Natural killer cell (primary cell): ENCODE measurements around the gene DUSP22. TPM values are rescaled to one million over a fixed set of nuclear protein-coding genes. Genes with fewer than 3 reads are reported as not detected.
A peak's percentile ranks its signal among the peaks of the same experiment; 100 is the strongest.

ENCODE experiments used
- ATAC-seq, 3 donors: fragments of 150-1000 bp in 2 of 3; fragments of 200-7000 bp in 1 of 3; cut with Tn5 transposase; 1 replicate in 1 of 3; 2 replicates in 2 of 3; pipeline ENCODE4 v1.10.0; 2021; ENCODE audit warnings: mild to moderate bottlenecking in 2 of 3, moderate library complexity in 2 of 3
- DNase-seq, 2 donors: peaks; one replicate each; pipeline versions ENCODE4 v3.0.0 to v3.0.0-alpha.2; 2013 to 2021; ENCODE audit warnings: mixed read lengths in 1 of 2
- H3K27ac ChIP-seq: one replicate; pipeline ENCODE4 v1.5.1; 2013; ENCODE audit warnings: mild to moderate bottlenecking, low read length
- H3K27me3 ChIP-seq: one replicate; pipeline ENCODE4 v1.6.1; 2013; ENCODE audit warnings: low read length; ENCODE audit not compliant: control insufficient read depth, insufficient read depth
- H3K36me3 ChIP-seq: one replicate; pipeline ENCODE4 v1.6.1; 2013; ENCODE audit warnings: low read length; ENCODE audit not compliant: control insufficient read depth, insufficient read depth
- H3K4me1 ChIP-seq: one replicate; pipeline ENCODE4 v1.6.1; 2013; ENCODE audit warnings: low read length; ENCODE audit not compliant: control insufficient read depth, insufficient read depth
- H3K4me3 ChIP-seq: one replicate; pipeline ENCODE4 v1.5.1; 2013; ENCODE audit warnings: low read length
- H3K9me3 ChIP-seq: one replicate; pipeline ENCODE4 v1.6.1; 2013; ENCODE audit warnings: low read length; ENCODE audit not compliant: control insufficient read depth, insufficient read depth
- H3K27ac Mint-ChIP-seq, 2 donors: one replicate each; pipeline ENCODE4 v1.8.0; 2022; ENCODE audit warnings: mild to moderate bottlenecking in 2 of 2, mixed read lengths in 2 of 2, moderate library complexity in 1 of 2
- H3K27me3 Mint-ChIP-seq, 2 donors: one replicate each; pipeline ENCODE4 v1.8.0; 2022; ENCODE audit warnings: low read depth in 2 of 2, mixed read lengths in 2 of 2
- H3K36me3 Mint-ChIP-seq: one replicate; pipeline ENCODE4 v1.8.0; 2022; ENCODE audit warnings: mixed read lengths
- H3K4me1 Mint-ChIP-seq, 2 donors: one replicate each; pipeline ENCODE4 v1.8.0; 2022; ENCODE audit warnings: mixed read lengths in 2 of 2
- H3K4me3 Mint-ChIP-seq: one replicate; pipeline ENCODE4 v1.8.0; 2022; ENCODE audit warnings: mild to moderate bottlenecking, moderate library complexity, mixed read lengths
- H3K9me3 Mint-ChIP-seq, 2 donors: one replicate each; pipeline ENCODE4 v1.8.0; 2022; ENCODE audit warnings: mixed read lengths in 2 of 2
- WGBS: methylation state at CpG from one replicate; pipeline ENCODE4 v1.1.7; 2013; ENCODE audit warnings: missing lambda C conversion rate; ENCODE audit not compliant: insufficient coverage; 5-methylcytosine and 5-hydroxymethylcytosine counted together
- intact Hi-C: fragments of 100-400 bp; cut with micrococcal nuclease; formaldehyde crosslinking; loops from one replicate; pipeline ENCODE4 v1.14.2; 2022
- total RNA-seq, 4 donors: library from RNA; stranded (reverse); fragments of 120-200 nt in 1 of 4; gene quantifications; one replicate each; pipeline versions ENCODE4 v1.2.3 to v1.2.4, GENCODE V29; 2013 to 2022
- TF ChIP-seq, protein P1 (sequence below): fragments of 200-600 bp; IDR thresholded peaks from one replicate; pipeline ENCODE4 v1.8.0; 2022; ENCODE audit warnings: antibody characterized with exemption

The DUSP22 gene
- total RNA-seq, 3 donors from 2014 or later (not counting 1 experiment from before 2014, with no cell fraction given), result 50.4 to 61.5 (median 56.6) TPM

DNA sequence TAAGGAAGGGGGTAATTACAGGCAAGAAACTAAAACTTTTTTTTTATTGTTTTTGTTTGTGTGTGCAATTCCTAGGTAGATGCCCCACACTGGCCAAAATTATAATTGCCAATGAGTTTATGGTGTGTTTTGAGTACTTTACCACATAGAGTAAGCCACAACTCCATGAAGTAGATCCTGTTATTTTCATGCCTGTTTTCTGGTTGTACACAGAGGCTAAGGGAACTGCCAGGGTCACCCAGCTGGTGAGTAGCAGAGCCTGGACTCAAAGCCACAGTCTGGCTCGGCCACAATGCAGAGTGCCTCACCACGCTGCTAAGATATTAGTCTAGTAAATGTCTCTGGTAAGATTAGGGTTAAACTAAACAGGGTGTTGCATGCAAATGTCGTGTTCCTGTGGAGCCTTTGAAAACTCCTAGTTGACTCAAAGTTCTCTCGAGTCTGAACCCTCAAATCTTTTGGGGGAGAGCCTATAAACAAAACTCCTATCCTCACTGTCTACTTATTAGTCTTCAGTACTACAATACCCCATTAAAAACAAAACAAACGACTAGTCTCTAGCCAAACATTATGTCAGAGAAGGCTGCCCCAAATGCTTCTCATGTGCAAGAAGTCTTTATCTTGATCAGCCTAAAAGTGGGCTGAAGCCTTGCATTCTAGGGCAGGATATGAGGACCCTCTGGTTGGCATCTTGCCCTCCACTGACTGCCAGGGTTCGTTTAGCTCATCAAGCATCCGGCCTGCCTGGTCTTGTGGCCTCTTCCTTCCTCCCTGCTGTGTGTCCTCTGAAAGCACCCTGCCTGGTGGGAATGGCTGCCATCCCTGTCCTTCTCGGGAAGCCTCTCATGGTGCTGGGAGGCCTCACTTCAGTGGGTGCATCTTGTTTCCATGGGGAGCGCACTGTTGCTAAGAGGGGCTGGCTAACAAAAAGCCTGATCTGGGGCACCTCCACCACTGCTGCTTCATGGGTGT is 4.2 kb downstream of the DUSP22 start:
- H3K27me3 ChIP-seq, result no peaks in the 10 kb centered on the region
- intact Hi-C loops, result no loop called here
- Mint-ChIP-seq H3K36me3 (no peaks in the 10 kb centered on the region), H3K4me1 (peaks cover 49 to 52% of the 10 kb centered on the region in 2 donors), H3K27ac (peak overlapping the region; percentile 59 to 78), H3K27me3 (peaks cover 0 to 2% of the 10 kb centered on the region in 2 donors), H3K9me3 (no peaks in the 10 kb centered on the region), H3K4me3 (peak overlapping the region; percentile 1)
- H3K36me3 ChIP-seq, result no peaks in the 10 kb centered on the region
- WGBS, result 41% methylated on average over 9 of the region's 9 CpGs
- H3K9me3 ChIP-seq, result no peaks in the 10 kb centered on the region
- ATAC-seq, result no peak
- DNase-seq, result peak in 1 of 2 donors; percentile 44
- TF ChIP-seq, protein P1, sequence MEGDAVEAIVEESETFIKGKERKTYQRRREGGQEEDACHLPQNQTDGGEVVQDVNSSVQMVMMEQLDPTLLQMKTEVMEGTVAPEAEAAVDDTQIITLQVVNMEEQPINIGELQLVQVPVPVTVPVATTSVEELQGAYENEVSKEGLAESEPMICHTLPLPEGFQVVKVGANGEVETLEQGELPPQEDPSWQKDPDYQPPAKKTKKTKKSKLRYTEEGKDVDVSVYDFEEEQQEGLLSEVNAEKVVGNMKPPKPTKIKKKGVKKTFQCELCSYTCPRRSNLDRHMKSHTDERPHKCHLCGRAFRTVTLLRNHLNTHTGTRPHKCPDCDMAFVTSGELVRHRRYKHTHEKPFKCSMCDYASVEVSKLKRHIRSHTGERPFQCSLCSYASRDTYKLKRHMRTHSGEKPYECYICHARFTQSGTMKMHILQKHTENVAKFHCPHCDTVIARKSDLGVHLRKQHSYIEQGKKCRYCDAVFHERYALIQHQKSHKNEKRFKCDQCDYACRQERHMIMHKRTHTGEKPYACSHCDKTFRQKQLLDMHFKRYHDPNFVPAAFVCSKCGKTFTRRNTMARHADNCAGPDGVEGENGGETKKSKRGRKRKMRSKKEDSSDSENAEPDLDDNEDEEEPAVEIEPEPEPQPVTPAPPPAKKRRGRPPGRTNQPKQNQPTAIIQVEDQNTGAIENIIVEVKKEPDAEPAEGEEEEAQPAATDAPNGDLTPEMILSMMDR, result peak; percentile 8
- peak overlapping the region; percentile 32 for H3K27ac ChIP-seq
- no peak overlapping the region for H3K4me3 ChIP-seq
- H3K4me1 ChIP-seq, result peaks cover 52% of the 10 kb centered on the region

DNA sequence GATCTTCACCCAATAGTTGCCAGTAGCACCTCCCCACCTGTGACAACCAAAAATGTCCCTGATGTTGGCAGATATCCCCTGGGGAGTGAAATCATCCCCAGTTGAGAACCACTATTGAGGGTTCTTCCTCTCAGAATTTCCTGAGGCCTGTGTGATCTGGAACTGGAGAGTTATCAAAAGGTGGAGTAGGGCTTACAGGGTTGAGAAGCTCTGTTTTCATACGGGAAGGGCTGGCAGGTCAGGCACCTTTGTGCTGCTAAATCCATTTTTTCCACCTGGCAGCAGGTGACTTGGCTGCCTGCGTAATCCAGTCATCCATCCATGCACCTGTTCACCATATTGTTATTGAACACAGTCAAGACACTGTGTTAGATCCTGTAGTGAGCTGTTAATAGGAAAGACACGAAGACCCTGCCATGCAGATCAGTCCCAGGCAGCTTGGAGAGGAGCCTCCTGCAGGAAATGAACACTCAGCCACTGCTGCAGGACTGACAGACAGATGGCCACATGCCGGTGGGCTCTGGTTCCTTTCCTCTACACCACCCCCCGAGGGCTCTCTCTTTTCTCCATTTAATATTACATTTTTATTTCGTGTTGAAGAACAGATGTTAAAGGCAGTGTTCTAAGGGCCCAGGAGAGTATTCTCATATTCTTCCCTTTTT is 5.4 kb downstream of the DUSP22 start:
- no peak overlapping the region for H3K27ac ChIP-seq
- H3K27ac Mint-ChIP-seq, result peak overlapping the region in 1 of 2 donors; percentile 78
- 69% methylated on average over 6 of the region's 6 CpGs for WGBS

DNA sequence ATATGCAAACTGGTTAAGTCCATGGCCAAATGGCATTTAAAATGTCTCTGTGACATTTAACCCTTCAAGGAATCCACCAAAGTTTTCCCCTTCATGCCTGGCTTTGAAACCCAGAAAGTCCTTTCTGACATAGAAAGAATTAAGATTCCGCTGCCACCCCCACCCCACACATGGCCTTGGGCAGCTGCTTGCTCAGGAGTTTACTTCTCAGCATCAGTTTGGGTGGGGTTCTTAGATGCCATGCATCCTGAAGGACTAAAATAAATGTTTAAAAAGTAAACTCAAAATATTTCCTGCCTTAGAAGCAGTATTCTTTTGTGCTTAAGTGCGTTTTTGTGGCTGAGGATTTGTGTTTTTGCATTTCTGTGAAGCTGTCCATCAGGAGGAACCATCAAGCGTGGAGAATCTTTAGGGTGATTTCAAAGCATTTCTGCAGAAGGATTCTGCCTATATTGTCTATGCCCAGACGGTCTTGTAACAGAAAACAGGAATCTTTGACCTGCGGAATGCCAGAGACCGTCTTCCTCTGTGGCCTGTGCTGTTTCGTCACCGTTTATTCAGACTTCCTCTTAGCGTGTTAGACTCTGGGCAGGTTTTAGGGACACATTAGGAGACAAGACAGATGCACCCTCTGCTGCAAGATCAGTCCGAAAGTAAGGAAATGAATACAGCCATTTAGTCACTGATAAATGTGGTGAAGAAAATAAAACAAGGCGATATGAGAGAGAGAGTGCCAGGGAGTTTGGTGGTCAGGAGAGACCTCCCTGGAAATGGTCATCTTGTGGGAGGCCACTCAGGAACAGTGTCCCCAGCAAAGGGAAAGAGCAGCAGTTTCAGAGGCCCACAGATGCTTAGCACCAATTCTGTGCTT is 6.2 kb downstream of the DUSP22 start:
- Mint-ChIP-seq H3K36me3 (no peaks in the 10 kb centered on the region), H3K9me3 (no peaks in the 10 kb centered on the region), H3K27ac (no peak overlapping the region), H3K4me3 (no peak overlapping the region), H3K4me1 (peaks cover 40 to 41% of the 10 kb centered on the region in 2 donors), H3K27me3 (no peaks in the 10 kb centered on the region)
- ATAC-seq (peak in 2 of 3 donors; percentile 31 to 41), DNase-seq (peak in 1 of 2 donors; percentile 27)
- intact Hi-C loops, result no loop called here
- Histone ChIP-seq H3K27me3 (no peaks in the 10 kb centered on the region), H3K4me3 (no peak overlapping the region), H3K36me3 (no peaks in the 10 kb centered on the region), H3K9me3 (no peaks in the 10 kb centered on the region), H3K27ac (no peak overlapping the region), H3K4me1 (peaks cover 40% of the 10 kb centered on the region)
- TF ChIP-seq, protein P1, result no peak
- 58% methylated on average over 11 of the region's 11 CpGs for WGBS

More for the DNA sequence above, 5.4 kb downstream of the DUSP22 start:
- Mint-ChIP-seq H3K4me1 (peaks cover 48 to 49% of the 10 kb centered on the region in 2 donors), H3K36me3 (no peaks in the 10 kb centered on the region), H3K27me3 (peaks cover 0 to 2% of the 10 kb centered on the region in 2 donors), H3K4me3 (no peak overlapping the region), H3K9me3 (no peaks in the 10 kb centered on the region)
- Histone ChIP-seq H3K36me3 (no peaks in the 10 kb centered on the region), H3K9me3 (no peaks in the 10 kb centered on the region), H3K4me3 (no peak overlapping the region), H3K27me3 (no peaks in the 10 kb centered on the region), H3K4me1 (peaks cover 48% of the 10 kb centered on the region)
- intact Hi-C loops, result no loop called here
- TF ChIP-seq, protein P1, result no peak
- DNase-seq, result no peak
- no peak for ATAC-seq
